HEK293 (cell line): ENCODE measurements around the gene HAO1.

Experiments
- CTCF ChIP-seq: fragments of 450-650 bp; formaldehyde crosslinking; IDR thresholded peaks from 2 replicates; pipeline ENCODE4 v1.5.1; 2016; ENCODE audit warnings: missing biosample characterization, missing genetic modification characterization
- GLI4 ChIP-seq: fragments of 450-650 bp; formaldehyde crosslinking; IDR thresholded peaks from 2 replicates; pipeline ENCODE4 v1.5.1; 2016; ENCODE audit warnings: missing biosample characterization, missing genetic modification characterization
- SP2 ChIP-seq: fragments of 450-650 bp; formaldehyde crosslinking; IDR thresholded peaks from 2 replicates; pipeline ENCODE4 v1.5.1; 2016; ENCODE audit warnings: missing biosample characterization, missing genetic modification characterization
- ZNF324 ChIP-seq: fragments of 450-650 bp; formaldehyde crosslinking; IDR thresholded peaks from 2 replicates; pipeline ENCODE4 v1.5.1; 2016; ENCODE audit warnings: missing biosample characterization, missing genetic modification characterization
- ZNF76 ChIP-seq: fragments of 450-650 bp; formaldehyde crosslinking; IDR thresholded peaks from 2 replicates; pipeline ENCODE4; 2016; ENCODE audit warnings: low read depth, missing biosample characterization, missing genetic modification characterization, borderline replicate concordance

- TF ChIP-seq SP2 (tag by site-specific recombination) (no peak), ZNF76 (tag by site-specific recombination) (no peak), GLI4 (tag by site-specific recombination) (no peak), CTCF (no peak), ZNF324 (no peak)
Observed at GRCh38 chr20:7926323-7926722, 13.9 kb downstream of the HAO1 start.
